Esophagus muscularis mucosa (tissue), 4 donors: ENCODE measurements around the gene AURKB. TPM values are rescaled to one million over a fixed set of nuclear protein-coding genes. Genes with fewer than 3 reads are reported as not detected.

Source experiments
- DNase-seq: peaks from one replicate; pipeline ENCODE4 v3.0.0-alpha.2; 2017; ENCODE audit errors: extremely low spot score
- H3K27ac ChIP-seq, 4 donors: fragments of 200-600 bp; sonication (generic); replicated peaks in 1 of 4; 1 replicate in 3 of 4; 2 replicates in 1 of 4; pipeline ENCODE4 v1.5.1; 2016 to 2019; ENCODE audit warnings: mild to moderate bottlenecking in 1 of 4
- H3K27me3 ChIP-seq, 4 donors: fragments of 200-600 bp; sonication (generic); one replicate each; pipeline versions ENCODE4 v1.5.1 to v1.6.0; 2016 to 2019
- H3K36me3 ChIP-seq, 4 donors: fragments of 200-600 bp; sonication (generic); one replicate each; pipeline ENCODE4 v1.5.1; 2016 to 2019
- H3K4me1 ChIP-seq, 4 donors: fragments of 200-600 bp; sonication (generic); one replicate each; pipeline ENCODE4 v1.5.1; 2016 to 2019
- H3K4me3 ChIP-seq, 4 donors: fragments of 200-600 bp; sonication (generic); 1 replicate in 2 of 4; 2 replicates in 2 of 4; pipeline ENCODE4 v1.5.1; 2016 to 2019; ENCODE audit warnings: mild to moderate bottlenecking in 4 of 4, moderate library complexity in 1 of 4
- H3K9me3 ChIP-seq, 4 donors: fragments of 200-600 bp; sonication (generic); 1 replicate in 3 of 4; 2 replicates in 1 of 4; pipeline ENCODE4 v1.5.1; 2016 to 2019
- EP300 ChIP-seq: sonication (generic); formaldehyde crosslinking; IDR thresholded peaks from one replicate; pipeline ENCODE4 v1.6.1; 2017; ENCODE audit warnings: antibody characterized with exemption
- POLR2A ChIP-seq: fragments of 450-650 bp; IDR thresholded peaks from one replicate; pipeline ENCODE4 v1.6.1; 2017; ENCODE audit warnings: antibody characterized with exemption, moderate library complexity, mild to moderate bottlenecking, low read depth
- POLR2AphosphoS5 ChIP-seq, 2 donors: sonication (generic); formaldehyde crosslinking; IDR thresholded peaks; one replicate each; pipeline ENCODE4 v1.6.1; 2017; ENCODE audit warnings: antibody characterized with exemption in 2 of 2
- WGBS: methylation state at CpG from one replicate; pipeline ENCODE4 v1.1.5; 2018; 5-methylcytosine and 5-hydroxymethylcytosine counted together
- intact Hi-C: fragments of 100-400 bp; cut with DNase I; formaldehyde crosslinking; loops from one replicate; pipeline ENCODE4 v1.15.1; 2023
- total RNA-seq, 4 donors: library from RNA; depleted of rRNA; stranded (reverse); fragments of >200 nt; gene quantifications; one replicate each; pipeline versions ENCODE4 v1.1.0 to v1.2.1, GENCODE V29; 2016
- TF ChIP-seq, protein P1 (sequence below), 3 experiments: fragments of 200-600 bp in 2 of 3; fragments of 450-650 bp in 1 of 3; sonication (generic) in 2 of 3; IDR thresholded peaks; one replicate each; pipeline ENCODE4 v1.5.1; 2017 to 2019; ENCODE audit warnings: antibody characterized with exemption in 3 of 3, mild to moderate bottlenecking in 2 of 3, moderate library complexity in 1 of 3

AURKB gene
- total RNA-seq, 4 donors from 2014 or later = 1.5 TPM; not detected in 3

DNA sequence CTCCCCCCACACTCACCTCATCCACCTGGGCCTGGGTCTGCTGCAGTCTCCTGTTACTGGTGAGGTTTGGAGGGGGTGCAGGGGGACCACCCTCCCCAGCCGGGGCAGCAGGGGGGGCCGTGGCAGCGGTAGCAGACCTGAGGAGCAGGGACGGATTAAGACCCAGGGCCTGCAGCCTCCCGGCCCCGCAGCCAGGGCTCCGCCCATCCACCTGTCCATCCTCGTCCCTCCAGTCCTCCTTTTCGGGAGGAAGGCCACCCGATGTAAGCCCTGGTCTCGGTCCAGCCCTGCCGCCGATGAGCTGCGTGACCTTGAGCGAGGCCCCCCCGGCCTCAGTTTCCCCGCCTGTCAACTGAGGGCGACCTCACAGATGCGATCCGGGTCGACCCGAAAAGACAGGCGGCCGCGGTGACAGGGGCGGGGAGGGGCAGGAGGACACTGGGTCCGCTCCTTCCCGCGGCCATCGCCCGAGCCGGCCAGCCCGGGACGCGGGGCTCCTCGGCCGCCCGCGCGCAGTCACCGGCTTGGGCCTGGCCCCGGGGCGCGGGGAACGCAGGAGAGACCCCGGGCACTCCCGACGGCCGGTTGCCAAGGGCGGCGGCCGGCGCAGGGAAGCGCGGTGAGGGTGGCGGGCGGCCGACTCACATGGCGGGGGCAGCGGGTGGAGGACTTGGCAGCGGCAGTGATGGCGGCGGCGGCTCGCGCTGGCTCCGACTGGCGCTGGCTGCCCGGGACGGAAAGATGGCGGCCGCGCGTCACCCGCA is 48.0 kb downstream of the AURKB start, which contains the start of gene VAMP2:
TSS of gene VAMP2 (minus strand) at position 716 of the 764 bp plus-strand sequence. CDS start at position 647, 69 bp downstream.
- Histone ChIP-seq H3K27me3 (no peaks in the 10 kb centered on the region), H3K4me3 (peak within 1 kb of the TSS; percentile 94 to 100 (median 100)), H3K27ac (peak within 1 kb of the TSS; percentile 100), H3K4me1 (peaks cover 47 to 71% (median 68%) of the 10 kb centered on the region in 4 donors), H3K9me3 (no peaks in the 10 kb centered on the region), H3K36me3 (peaks cover 9 to 27% (median 23%) of the 10 kb centered on the region in 4 donors)
- TF ChIP-seq POLR2A (peak; percentile 68), EP300 (no peak), POLR2AphosphoS5 (IDR thresholded peaks at IDR 0.05) (peak in 1 of 2 donors; percentile 88)
- TF ChIP-seq, protein P1, sequence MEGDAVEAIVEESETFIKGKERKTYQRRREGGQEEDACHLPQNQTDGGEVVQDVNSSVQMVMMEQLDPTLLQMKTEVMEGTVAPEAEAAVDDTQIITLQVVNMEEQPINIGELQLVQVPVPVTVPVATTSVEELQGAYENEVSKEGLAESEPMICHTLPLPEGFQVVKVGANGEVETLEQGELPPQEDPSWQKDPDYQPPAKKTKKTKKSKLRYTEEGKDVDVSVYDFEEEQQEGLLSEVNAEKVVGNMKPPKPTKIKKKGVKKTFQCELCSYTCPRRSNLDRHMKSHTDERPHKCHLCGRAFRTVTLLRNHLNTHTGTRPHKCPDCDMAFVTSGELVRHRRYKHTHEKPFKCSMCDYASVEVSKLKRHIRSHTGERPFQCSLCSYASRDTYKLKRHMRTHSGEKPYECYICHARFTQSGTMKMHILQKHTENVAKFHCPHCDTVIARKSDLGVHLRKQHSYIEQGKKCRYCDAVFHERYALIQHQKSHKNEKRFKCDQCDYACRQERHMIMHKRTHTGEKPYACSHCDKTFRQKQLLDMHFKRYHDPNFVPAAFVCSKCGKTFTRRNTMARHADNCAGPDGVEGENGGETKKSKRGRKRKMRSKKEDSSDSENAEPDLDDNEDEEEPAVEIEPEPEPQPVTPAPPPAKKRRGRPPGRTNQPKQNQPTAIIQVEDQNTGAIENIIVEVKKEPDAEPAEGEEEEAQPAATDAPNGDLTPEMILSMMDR (IDR thresholded peaks at IDR 0.05) = peak in 2 of 3 experiments; percentile 4 to 25
- WGBS = 0% methylated on average over 2 of the region's 75 CpGs
- intact Hi-C loops = no loop called here
- no peak for DNase-seq

DNA sequence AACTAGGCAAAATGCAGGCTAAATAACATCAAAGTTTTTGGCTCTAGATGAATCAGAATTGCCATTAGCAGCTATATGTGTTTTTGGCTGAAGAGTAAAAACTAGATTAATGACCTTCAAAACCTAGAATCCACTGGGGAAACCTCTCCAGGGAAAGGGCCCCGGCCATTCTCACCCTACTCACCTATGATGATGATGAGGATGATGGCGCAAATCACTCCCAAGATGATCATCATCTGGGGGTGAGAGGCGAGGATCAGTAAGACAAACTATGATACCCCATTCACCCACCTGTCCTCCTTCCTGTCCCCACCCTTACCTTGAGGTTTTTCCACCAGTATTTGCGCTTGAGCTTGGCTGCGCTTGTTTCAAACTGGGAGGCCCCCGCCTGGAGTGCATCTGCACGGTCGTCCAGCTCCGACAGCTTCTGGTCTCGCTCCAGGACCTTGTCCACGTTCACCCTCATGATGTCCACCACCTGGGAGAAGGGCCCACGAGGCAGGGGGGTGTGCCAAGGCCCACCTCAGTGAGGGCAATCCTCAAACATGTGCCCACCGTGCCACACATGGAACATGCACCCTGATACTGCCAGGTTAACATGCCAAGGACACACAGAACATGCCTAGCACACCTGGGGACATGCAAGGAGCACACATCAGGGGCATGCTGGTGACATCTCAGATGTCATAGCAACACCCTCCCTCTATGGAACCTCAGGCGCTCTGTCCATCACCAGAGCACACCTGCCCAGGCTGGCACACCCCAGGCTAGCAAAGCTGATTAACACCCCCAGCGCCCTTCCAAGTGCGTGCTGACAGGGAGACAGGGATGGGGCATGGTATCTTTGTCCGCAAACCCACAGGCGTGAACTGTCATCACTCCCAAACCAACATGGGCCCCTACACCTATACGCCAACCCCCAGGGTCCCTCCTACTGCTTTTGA is 48.8 kb downstream of the AURKB start:
- WGBS = 34% methylated on average over 17 of the region's 19 CpGs
- peak overlapping the region; percentile 100 for H3K27ac ChIP-seq
- no peaks in the 10 kb centered on the region for H3K27me3 ChIP-seq
- intact Hi-C loops = no loop called here
- peaks cover 53 to 77% (median 75%) of the 10 kb centered on the region in 4 donors for H3K4me1 ChIP-seq
- no peak for DNase-seq
- H3K9me3 ChIP-seq = no peaks in the 10 kb centered on the region
- peaks cover 9 to 27% (median 23%) of the 10 kb centered on the region in 4 donors for H3K36me3 ChIP-seq
- peak overlapping the region; percentile 94 to 100 (median 100) for H3K4me3 ChIP-seq
- no peak for TF ChIP-seq EP300
- TF ChIP-seq POLR2A = no peak
- TF ChIP-seq POLR2AphosphoS5 (IDR thresholded peaks at IDR 0.05) = peak in 1 of 2 donors; percentile 12
- TF ChIP-seq, protein P1 (IDR thresholded peaks at IDR 0.05) = no peak

DNA sequence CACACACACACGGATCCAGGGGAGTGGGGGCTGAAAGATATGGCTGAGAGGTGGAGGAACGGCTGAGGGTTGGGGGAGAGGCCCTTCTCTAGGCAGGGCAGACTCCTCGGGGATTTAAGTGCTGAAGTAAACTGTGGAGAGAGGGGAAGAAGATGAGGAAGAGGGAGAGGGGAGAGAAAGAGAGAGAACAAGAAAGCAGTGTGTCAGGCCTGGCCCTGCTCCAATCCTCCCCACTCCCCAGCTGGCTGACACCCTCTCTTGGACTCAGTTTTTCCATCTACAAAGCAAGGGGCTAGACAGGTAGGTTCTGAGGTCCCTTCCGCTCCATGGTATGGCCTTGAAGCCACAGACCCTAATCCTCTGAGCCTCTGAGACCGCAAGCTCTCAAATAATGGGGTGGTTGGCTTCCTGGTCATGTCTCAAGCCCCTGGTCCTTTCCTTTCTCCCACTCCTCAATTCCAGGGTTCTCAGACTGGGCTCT is 49.6 kb downstream of the AURKB start:
- H3K9me3 ChIP-seq = no peaks in the 10 kb centered on the region
- no peaks in the 10 kb centered on the region for H3K27me3 ChIP-seq
- H3K4me1 ChIP-seq = peaks cover 53 to 77% (median 75%) of the 10 kb centered on the region in 4 donors
- WGBS = 45% methylated on average over 5 of the region's 5 CpGs
- no peak for DNase-seq
- intact Hi-C loops = no loop called here
- H3K4me3 ChIP-seq = peak overlapping the region; percentile 94 to 100 (median 100)
- peaks cover 9 to 27% (median 23%) of the 10 kb centered on the region in 4 donors for H3K36me3 ChIP-seq
- H3K27ac ChIP-seq = peak overlapping the region; percentile 100
- no peak for TF ChIP-seq POLR2AphosphoS5 (IDR thresholded peaks at IDR 0.05)
- TF ChIP-seq, protein P1 (IDR thresholded peaks at IDR 0.05) = no peak
- no peak for TF ChIP-seq EP300
- no peak for TF ChIP-seq POLR2A

DNA sequence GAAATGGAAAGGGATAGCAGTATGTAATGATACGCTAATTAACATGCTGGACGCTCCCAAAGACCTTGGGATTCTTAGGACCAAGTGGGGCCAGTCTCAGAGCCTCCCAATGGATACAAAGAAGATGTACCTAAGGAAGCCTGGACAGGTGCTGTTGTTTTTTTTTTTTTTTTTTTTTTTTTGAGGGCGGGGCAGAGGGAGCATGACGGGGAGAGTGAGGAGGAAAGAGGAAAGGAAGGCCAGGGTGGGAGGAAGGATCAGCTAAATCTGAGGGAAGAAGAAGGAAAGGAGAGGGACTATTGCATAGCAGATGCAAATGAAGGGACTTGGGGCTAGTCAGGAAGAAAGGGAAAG is 50.2 kb downstream of the AURKB start:
- H3K27ac ChIP-seq = peak overlapping the region; percentile 100
- intact Hi-C loops = no loop called here

More for the DNA sequence above, 50.2 kb downstream of the AURKB start:
- no peak for DNase-seq
- Histone ChIP-seq H3K4me1 (peaks cover 53 to 77% (median 75%) of the 10 kb centered on the region in 4 donors), H3K27me3 (no peaks in the 10 kb centered on the region), H3K4me3 (peak overlapping the region in 1 of 4 donors; percentile 100), H3K36me3 (peaks cover 9 to 27% (median 23%) of the 10 kb centered on the region in 4 donors), H3K9me3 (no peaks in the 10 kb centered on the region)
- 52% methylated on average over 4 of the region's 4 CpGs for WGBS
- no peak for TF ChIP-seq POLR2AphosphoS5 (IDR thresholded peaks at IDR 0.05)
- no peak for TF ChIP-seq EP300
- TF ChIP-seq, protein P1 (IDR thresholded peaks at IDR 0.05) = no peak
- TF ChIP-seq POLR2A = no peak
